Measurements from ENCODE around the gene VAV2. TPM values are rescaled to one million over a fixed set of nuclear protein-coding genes. Genes with fewer than 3 reads are reported as not detected.

VAV2 gene
- total RNA-seq, 4 donors from 2014 or later, result 9.1 to 13.5 (median 10.1) TPM

GRCh38 chr9:134039386-134040175 is 47.5 kb upstream of the VAV2 start:
- no peak for DNase-seq (ENCODE audit: extremely low spot score)
- Histone ChIP-seq H3K9me3 (peaks cover 0 to 11% (median 5%) of the 10 kb centered on the region in 4 donors), H3K4me3 (no peak overlapping the region), H3K27ac (replicated peaks in 1 of 4) (no peak overlapping the region), H3K4me1 (peaks cover 5 to 13% (median 9%) of the 10 kb centered on the region in 4 donors), H3K27me3 (no peaks in the 10 kb centered on the region), H3K36me3 (peaks cover 70 to 98% (median 95%) of the 10 kb centered on the region in 4 donors)
- TF ChIP-seq POLR2A (IDR thresholded peaks at IDR 0.05; ENCODE audit: low read depth) (no peak), POLR2AphosphoS5 (IDR thresholded peaks at IDR 0.05) (no peak), EP300 (IDR thresholded peaks at IDR 0.05) (no peak), CTCF (IDR thresholded peaks at IDR 0.05) (no peak)
- 93% methylated on average over 11 of the region's 20 CpGs for WGBS
- intact Hi-C loops (cut with DNase I), result no loop called here

GRCh38 chr9:134037641-134038040 is 45.5 kb upstream of the VAV2 start:
- Histone ChIP-seq H3K27ac (replicated peaks in 1 of 4) (no peak overlapping the region), H3K4me1 (peaks cover 5 to 13% (median 9%) of the 10 kb centered on the region in 4 donors), H3K4me3 (no peak overlapping the region), H3K27me3 (no peaks in the 10 kb centered on the region), H3K36me3 (peaks cover 74 to 98% (median 95%) of the 10 kb centered on the region in 4 donors), H3K9me3 (peaks cover 0 to 11% (median 5%) of the 10 kb centered on the region in 4 donors)
- intact Hi-C loops (cut with DNase I), result no loop called here
- WGBS, result 98% methylated on average over 2 of the region's 2 CpGs
- no peak for TF ChIP-seq CTCF (IDR thresholded peaks at IDR 0.05)
- no peak for TF ChIP-seq POLR2A (IDR thresholded peaks at IDR 0.05; ENCODE audit: low read depth)
- no peak for TF ChIP-seq EP300 (IDR thresholded peaks at IDR 0.05)
- TF ChIP-seq POLR2AphosphoS5 (IDR thresholded peaks at IDR 0.05), result no peak
- DNase-seq (ENCODE audit: extremely low spot score), result no peak

GRCh38 chr9:134036130-134036529 is 44.0 kb upstream of the VAV2 start:
- H3K27ac ChIP-seq (replicated peaks in 1 of 4), result no peak overlapping the region
- no peak overlapping the region for H3K4me3 ChIP-seq
- 88% methylated on average over 13 of the region's 16 CpGs for WGBS
- DNase-seq (ENCODE audit: extremely low spot score), result no peak
- intact Hi-C loops (cut with DNase I), result no loop called here
- H3K36me3 ChIP-seq, result peaks cover 66 to 98% (median 97%) of the 10 kb centered on the region in 4 donors
- no peak for TF ChIP-seq EP300 (IDR thresholded peaks at IDR 0.05)
- no peak for TF ChIP-seq POLR2AphosphoS5 (IDR thresholded peaks at IDR 0.05)
- TF ChIP-seq POLR2A (IDR thresholded peaks at IDR 0.05; ENCODE audit: low read depth), result no peak
- no peak for TF ChIP-seq CTCF (IDR thresholded peaks at IDR 0.05)
- peaks cover under 1 to 6% (median 5%) of the 10 kb centered on the region in 4 donors for H3K4me1 ChIP-seq
- peaks cover 0 to 11% (median 5%) of the 10 kb centered on the region in 4 donors for H3K9me3 ChIP-seq
- H3K27me3 ChIP-seq, result no peaks in the 10 kb centered on the region

GRCh38 chr9:134035041-134036039 is 43.2 kb upstream of the VAV2 start:
- peaks cover 69 to 98% (median 96%) of the 10 kb centered on the region in 4 donors for H3K36me3 ChIP-seq
- intact Hi-C loops (cut with DNase I), result no loop called here
- no peak overlapping the region for H3K4me3 ChIP-seq
- 91% methylated on average over 12 of the region's 28 CpGs for whole genome bisulfite sequencing
- no peak for DNase-seq (ENCODE audit: extremely low spot score)
- no peak overlapping the region for H3K27ac ChIP-seq (replicated peaks in 1 of 4)
- H3K9me3 ChIP-seq, result peaks cover 0 to 11% (median 5%) of the 10 kb centered on the region in 4 donors
- TF ChIP-seq EP300 (IDR thresholded peaks at IDR 0.05) (no peak), POLR2A (IDR thresholded peaks at IDR 0.05; ENCODE audit: low read depth) (no peak), CTCF (IDR thresholded peaks at IDR 0.05) (no peak), POLR2AphosphoS5 (IDR thresholded peaks at IDR 0.05) (no peak)
- no peaks in the 10 kb centered on the region for H3K27me3 ChIP-seq
- H3K4me1 ChIP-seq, result no peaks in the 10 kb centered on the region

Data from esophagus muscularis mucosa (tissue), 4 donors.